Measurements from ENCODE around the gene IL17REL. TPM values are rescaled to one million over a fixed set of nuclear protein-coding genes. Genes with fewer than 3 reads are reported as not detected.
A peak's percentile ranks its signal among the peaks of the same experiment; 100 is the strongest.

Gene IL17REL
- total and polyA plus RNA-seq, 2 of the 13 experiments (the other 11 are each of a cell fraction or from before 2014, with no cell fraction given) = not detected

GRCh38 chr22:49946612-49947295 is 65.8 kb downstream of the IL17REL start (continued):
- no peak for TF ChIP-seq MEIS1 (CRISPR knock-in tag; IDR thresholded peaks at IDR 0.05; ENCODE audit: borderline replicate concordance)
- TF ChIP-seq, protein P1, sequence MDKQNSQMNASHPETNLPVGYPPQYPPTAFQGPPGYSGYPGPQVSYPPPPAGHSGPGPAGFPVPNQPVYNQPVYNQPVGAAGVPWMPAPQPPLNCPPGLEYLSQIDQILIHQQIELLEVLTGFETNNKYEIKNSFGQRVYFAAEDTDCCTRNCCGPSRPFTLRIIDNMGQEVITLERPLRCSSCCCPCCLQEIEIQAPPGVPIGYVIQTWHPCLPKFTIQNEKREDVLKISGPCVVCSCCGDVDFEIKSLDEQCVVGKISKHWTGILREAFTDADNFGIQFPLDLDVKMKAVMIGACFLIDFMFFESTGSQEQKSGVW (CRISPR knock-in tag; IDR thresholded peaks at IDR 0.05; ENCODE audit: borderline replicate concordance) = no peak
- peak; percentile 50; the same call in 1 of the 2 replicates for TF ChIP-seq ZNF563 (CRISPR knock-in tag; IDR thresholded peaks at IDR 0.05)
- TF ChIP-seq MBNL3 (CRISPR knock-in tag; conservative IDR thresholded peaks at IDR 0.05) = no peak
- peak; percentile 79 for TF ChIP-seq ZNF687 (CRISPR knock-in tag; IDR thresholded peaks at IDR 0.05)
- TF ChIP-seq ZNF713 (CRISPR knock-in tag; IDR thresholded peaks at IDR 0.05) = no peak
- TF ChIP-seq U2AF2 (IDR thresholded peaks at IDR 0.05; ENCODE audit: low read depth, low read length) = no peak
- TF ChIP-seq MYNN (CRISPR knock-in tag; IDR thresholded peaks at IDR 0.05; ENCODE audit: low read depth) = no peak
- TF ChIP-seq THYN1 (CRISPR knock-in tag; IDR thresholded peaks at IDR 0.05; ENCODE audit: borderline replicate concordance, low read depth) = no peak
- no peak for TF ChIP-seq FOXC1 (CRISPR knock-in tag; IDR thresholded peaks at IDR 0.05; ENCODE audit: borderline replicate concordance)
- no peak for TF ChIP-seq ZNF589 (CRISPR knock-in tag; conservative IDR thresholded peaks at IDR 0.05)
- no peak for TF ChIP-seq SCMH1 (CRISPR knock-in tag; IDR thresholded peaks at IDR 0.05; ENCODE audit: borderline replicate concordance)
- TF ChIP-seq, protein P2, sequence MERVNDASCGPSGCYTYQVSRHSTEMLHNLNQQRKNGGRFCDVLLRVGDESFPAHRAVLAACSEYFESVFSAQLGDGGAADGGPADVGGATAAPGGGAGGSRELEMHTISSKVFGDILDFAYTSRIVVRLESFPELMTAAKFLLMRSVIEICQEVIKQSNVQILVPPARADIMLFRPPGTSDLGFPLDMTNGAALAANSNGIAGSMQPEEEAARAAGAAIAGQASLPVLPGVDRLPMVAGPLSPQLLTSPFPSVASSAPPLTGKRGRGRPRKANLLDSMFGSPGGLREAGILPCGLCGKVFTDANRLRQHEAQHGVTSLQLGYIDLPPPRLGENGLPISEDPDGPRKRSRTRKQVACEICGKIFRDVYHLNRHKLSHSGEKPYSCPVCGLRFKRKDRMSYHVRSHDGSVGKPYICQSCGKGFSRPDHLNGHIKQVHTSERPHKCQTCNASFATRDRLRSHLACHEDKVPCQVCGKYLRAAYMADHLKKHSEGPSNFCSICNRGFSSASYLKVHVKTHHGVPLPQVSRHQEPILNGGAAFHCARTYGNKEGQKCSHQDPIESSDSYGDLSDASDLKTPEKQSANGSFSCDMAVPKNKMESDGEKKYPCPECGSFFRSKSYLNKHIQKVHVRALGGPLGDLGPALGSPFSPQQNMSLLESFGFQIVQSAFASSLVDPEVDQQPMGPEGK (CRISPR knock-in tag; IDR thresholded peaks at IDR 0.05) = peak; percentile 77
- no peak for TF ChIP-seq NFATC3 (CRISPR knock-in tag; IDR thresholded peaks at IDR 0.05)
- TF ChIP-seq ZBTB44 (CRISPR knock-in tag; IDR thresholded peaks at IDR 0.05) = no peak
- no peak for TF ChIP-seq TRIM24 (CRISPR knock-in tag; IDR thresholded peaks at IDR 0.05)
- TF ChIP-seq ZNF644 (CRISPR knock-in tag; IDR thresholded peaks at IDR 0.05; ENCODE audit: low read depth) = no peak

All from HepG2 (cell line).